Keratinocyte (primary cell): ENCODE data around the gene APOF. TPM values are rescaled to one million over a fixed set of nuclear protein-coding genes. Genes with fewer than 3 reads are reported as not detected.
A peak's percentile ranks its signal among the peaks of the same experiment; 100 is the strongest.

Experiments
- DNase-seq: peaks from one replicate; pipeline ENCODE4 v3.0.0-alpha.2; 2011; ENCODE audit warnings: low read depth, missing footprints, low spot score
- FAIRE-seq: peaks from 2 replicates; lab custom pipeline; 2011; peaks lifted over from hg19 to GRCh38; lab: Jason Lieb, UNC
- H2AFZ ChIP-seq: 2 replicates; pipeline ENCODE4 v1.6.0; 2012; ENCODE audit warnings: low read length, control low read depth, inconsistent platforms; ENCODE audit not compliant: control insufficient read depth
- H3K27ac ChIP-seq: 2 replicates; pipeline ENCODE4 v1.5.1; 2011; ENCODE audit warnings: low read length; ENCODE audit not compliant: control insufficient read depth, insufficient read depth
- H3K27me3 ChIP-seq: 3 replicates; pipeline ENCODE4 v1.6.0; 2011; ENCODE audit warnings: low read length; ENCODE audit not compliant: control insufficient read depth, insufficient read depth; ENCODE audit errors: extremely low read depth
- H3K36me3 ChIP-seq, 2 experiments: 2 replicates in 1 of 2; 3 replicates in 1 of 2; pipeline ENCODE4 v1.5.1; 2011; ENCODE audit warnings: low read length in 2 of 2, mild to moderate bottlenecking in 1 of 2; ENCODE audit not compliant: control insufficient read depth in 2 of 2, insufficient read depth in 2 of 2; ENCODE audit errors: extremely low read depth in 1 of 2
- H3K4me1 ChIP-seq: 3 replicates; pipeline ENCODE4 v1.5.1; 2011; ENCODE audit warnings: low read length; ENCODE audit not compliant: control insufficient read depth, insufficient read depth; ENCODE audit errors: extremely low read depth
- H3K4me2 ChIP-seq: 3 replicates; pipeline ENCODE4 v1.6.0; 2011; ENCODE audit warnings: low read depth, low read length; ENCODE audit not compliant: control insufficient read depth, insufficient read depth; ENCODE audit errors: extremely low read depth
- H3K4me3 ChIP-seq, 3 experiments: fragments of 200-600 bp in 1 of 3; sonication (generic) in 1 of 3; 2 replicates in 2 of 3; 3 replicates in 1 of 3; pipeline ENCODE4 v1.5.1; 2011 to 2016; ENCODE audit warnings: low read length in 3 of 3, mild to moderate bottlenecking in 3 of 3, control low read depth in 2 of 3, inconsistent platforms in 1 of 3, low read depth in 1 of 3, mixed read lengths in 1 of 3, mixed run types in 1 of 3, moderate library complexity in 1 of 3; ENCODE audit not compliant: control insufficient read depth in 2 of 3, insufficient read depth in 2 of 3; ENCODE audit errors: extremely low read depth in 1 of 3
- H3K79me2 ChIP-seq: 2 replicates; pipeline ENCODE4 v1.6.0; 2012; ENCODE audit warnings: low read length; ENCODE audit not compliant: control insufficient read depth, insufficient read depth
- H3K9ac ChIP-seq: 3 replicates; pipeline ENCODE4 v1.6.0; 2011; ENCODE audit warnings: low read length; ENCODE audit not compliant: control insufficient read depth, insufficient read depth; ENCODE audit errors: extremely low read depth
- H3K9me1 ChIP-seq: 3 replicates; pipeline ENCODE4 v1.6.0; 2011; ENCODE audit warnings: low read length; ENCODE audit not compliant: control insufficient read depth, insufficient read depth; ENCODE audit errors: extremely low read depth
- H3K9me3 ChIP-seq: 2 replicates; pipeline ENCODE4 v1.5.1; 2012; ENCODE audit warnings: low read depth, low read length; ENCODE audit not compliant: control insufficient read depth
- H4K20me1 ChIP-seq: 3 replicates; pipeline ENCODE4 v1.6.0; 2011; ENCODE audit warnings: low read length; ENCODE audit not compliant: control insufficient read depth, insufficient read depth; ENCODE audit errors: extremely low read depth
- EZH2 ChIP-seq: IDR thresholded peaks from one replicate; pipeline ENCODE4 v1.6.1; 2012; ENCODE audit warnings: inconsistent platforms, mild to moderate bottlenecking, low read length, moderate library complexity
- dilution Hi-C: fragments of 300-500 bp; cut with MboI; formaldehyde crosslinking; loops from one replicate; pipeline ENCODE4 v1.7.0; 2020; ENCODE audit warnings: low sequenced_read_pairs; ENCODE audit not compliant: extremely low pct_ligation_motif_present
- polyA plus RNA-seq, 5 experiments: library from polyadenylated mRNA; depleted of rRNA in 3 of 5; stranded (reverse) in 3 of 5; stranded (forward) in 1 of 5; unstranded in 1 of 5; fragments of >200 nt; gene quantifications; 1 replicate in 1 of 5; 2 replicates in 3 of 5; 3 replicates in 1 of 5; pipeline versions ENCODE4 v1.2.1 to v1.2.3, GENCODE V29; 2011 to 2012; ENCODE audit warnings: missing spikeins in 2 of 5, low read depth in 1 of 5, low replicate concordance in 1 of 5
- TF ChIP-seq, protein P1 (sequence below), 3 experiments: IDR thresholded peaks in 1 of 3; conservative IDR thresholded peaks in 1 of 3; optimal IDR thresholded peaks in 1 of 3; 2 replicates in 2 of 3; 3 replicates in 1 of 3; pipeline versions ENCODE3 to v1.5.1; 2011; ENCODE audit warnings: low read length in 3 of 3, mild to moderate bottlenecking in 3 of 3, moderate library complexity in 2 of 3, control low read depth in 1 of 3, inconsistent platforms in 1 of 3; ENCODE audit not compliant: insufficient read depth in 2 of 3; ENCODE audit errors: extremely low read depth in 1 of 3

Gene APOF
- polyA plus RNA-seq, 1 donor (not counting 4 experiments of a cell fraction or from before 2014, with no cell fraction given) = not detected

DNA sequence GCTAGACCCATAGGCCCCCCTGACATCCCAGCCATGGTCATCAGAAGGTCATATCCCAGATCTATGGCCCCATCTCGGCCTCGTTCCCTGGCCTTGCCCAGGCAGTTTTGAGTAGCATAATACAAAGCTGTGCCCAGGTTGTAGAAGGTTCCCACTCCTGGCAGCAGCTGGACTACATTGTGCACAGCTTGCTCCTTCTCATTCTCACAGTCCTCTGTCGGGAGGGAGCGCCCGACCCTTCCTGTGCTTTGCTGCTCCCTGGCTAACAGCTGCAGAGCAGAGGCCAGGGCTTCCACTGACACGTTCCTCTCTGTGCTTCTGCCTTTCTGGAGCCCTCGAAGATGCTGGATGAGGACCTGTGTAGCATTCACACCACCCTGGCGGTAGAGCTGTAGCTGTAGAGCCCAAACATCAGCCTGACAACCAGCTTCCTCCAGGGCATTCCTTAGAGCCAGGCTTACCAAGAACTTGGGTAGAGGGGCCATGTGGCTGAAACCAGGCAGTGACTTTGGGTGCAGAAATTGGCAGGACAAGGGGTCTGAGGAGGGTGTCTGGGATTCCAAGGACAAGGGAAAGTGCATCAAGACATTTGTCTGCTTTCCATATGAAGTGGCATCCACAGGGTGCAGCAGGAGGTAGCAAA lies 1.0 kb downstream of the APOF start:
- no peak overlapping the region for H3K4me2 ChIP-seq
- FAIRE-seq (no peak), DNase-seq (no peak)
- H4K20me1 ChIP-seq = no peaks in the 10 kb centered on the region
- H3K27me3 ChIP-seq = no peaks in the 10 kb centered on the region
- no peak overlapping the region for H3K4me3 ChIP-seq
- H3K4me1 ChIP-seq = peaks cover 15% of the 10 kb centered on the region
- H3K79me2 ChIP-seq = peaks cover 15% of the 10 kb centered on the region
- H3K9me1 ChIP-seq = no peaks in the 10 kb centered on the region
- H2AFZ ChIP-seq = no peak overlapping the region
- no peak overlapping the region for H3K9ac ChIP-seq
- no peak for TF ChIP-seq EZH2
- TF ChIP-seq, protein P1, sequence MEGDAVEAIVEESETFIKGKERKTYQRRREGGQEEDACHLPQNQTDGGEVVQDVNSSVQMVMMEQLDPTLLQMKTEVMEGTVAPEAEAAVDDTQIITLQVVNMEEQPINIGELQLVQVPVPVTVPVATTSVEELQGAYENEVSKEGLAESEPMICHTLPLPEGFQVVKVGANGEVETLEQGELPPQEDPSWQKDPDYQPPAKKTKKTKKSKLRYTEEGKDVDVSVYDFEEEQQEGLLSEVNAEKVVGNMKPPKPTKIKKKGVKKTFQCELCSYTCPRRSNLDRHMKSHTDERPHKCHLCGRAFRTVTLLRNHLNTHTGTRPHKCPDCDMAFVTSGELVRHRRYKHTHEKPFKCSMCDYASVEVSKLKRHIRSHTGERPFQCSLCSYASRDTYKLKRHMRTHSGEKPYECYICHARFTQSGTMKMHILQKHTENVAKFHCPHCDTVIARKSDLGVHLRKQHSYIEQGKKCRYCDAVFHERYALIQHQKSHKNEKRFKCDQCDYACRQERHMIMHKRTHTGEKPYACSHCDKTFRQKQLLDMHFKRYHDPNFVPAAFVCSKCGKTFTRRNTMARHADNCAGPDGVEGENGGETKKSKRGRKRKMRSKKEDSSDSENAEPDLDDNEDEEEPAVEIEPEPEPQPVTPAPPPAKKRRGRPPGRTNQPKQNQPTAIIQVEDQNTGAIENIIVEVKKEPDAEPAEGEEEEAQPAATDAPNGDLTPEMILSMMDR (optimal IDR thresholded peaks at IDR 0.05 in 1 of 3, IDR thresholded peaks at IDR 0.05 in 1 of 3, conservative IDR thresholded peaks at IDR 0.05 in 1 of 3; ENCODE audit: extremely low read depth in 1 of 3, insufficient read depth in 2 of 3, low read length in 3 of 3) = no peak
- H3K9me3 ChIP-seq = no peaks in the 10 kb centered on the region
- no peaks in the 10 kb centered on the region for H3K36me3 ChIP-seq
- dilution Hi-C loops = no loop called here
- H3K27ac ChIP-seq = no peak overlapping the region

- Histone ChIP-seq H3K27ac (peak within 1 kb of the TSS; percentile 91), H3K4me3 (peak within 1 kb of the TSS; percentile 84 to 98 (median 92)), H4K20me1 (no peaks in the 10 kb centered on the region), H3K36me3 (peaks cover 9 to 12% of the 10 kb centered on the region in 2 experiments), H3K4me1 (peaks cover 15% of the 10 kb centered on the region), H3K79me2 (peaks cover 16% of the 10 kb centered on the region), H3K27me3 (no peaks in the 10 kb centered on the region), H2AFZ (peak within 1 kb of the TSS; percentile 88), H3K4me2 (peak within 1 kb of the TSS; percentile 86), H3K9me1 (no peaks in the 10 kb centered on the region), H3K9ac (peak within 1 kb of the TSS; percentile 95), H3K9me3 (no peaks in the 10 kb centered on the region)
- TF ChIP-seq, protein P1 (optimal IDR thresholded peaks at IDR 0.05 in 1 of 3, IDR thresholded peaks at IDR 0.05 in 1 of 3, conservative IDR thresholded peaks at IDR 0.05 in 1 of 3; ENCODE audit: extremely low read depth in 1 of 3, insufficient read depth in 2 of 3, low read length in 3 of 3) = no peak
- FAIRE-seq = peak; percentile 78
- dilution Hi-C loops = no loop called here
- peak; percentile 100 for DNase-seq
Measured at GRCh38 chr12:56359851-56360767, 2.5 kb downstream of the APOF start, which contains the start of gene STAT2. STAT2 (minus strand) TSS chr12:56360107; CDS start chr12:56356571, 3,536 bp downstream.
